CD4-positive, CD25-positive, alpha-beta regulatory T cell (primary cell): ENCODE data around the gene FMO2. TPM values are rescaled to one million over a fixed set of nuclear protein-coding genes. Genes with fewer than 3 reads are reported as not detected.
"Not testable (repeated sequence)": the region's sequence is repeated elsewhere in the genome, so short reads cannot be mapped to it uniquely, and the experiment has no call there.

Source experiments
- ATAC-seq, 2 donors: fragments of 150-1000 bp; cut with Tn5 transposase; one replicate each; pipeline ENCODE4 v1.10.0; 2021; ENCODE audit warnings: low read depth in 2 of 2, moderate number of reproducible peaks in 2 of 2, moderate library complexity in 1 of 2
- DNase-seq, 3 donors: peaks; one replicate each; pipeline versions ENCODE4 v3.0.0 to v3.0.0-alpha.2; 2012 to 2022; ENCODE audit warnings: mixed read lengths in 1 of 3
- H3K27ac ChIP-seq: one replicate; pipeline ENCODE4 v1.7.0; 2013; ENCODE audit warnings: mild to moderate bottlenecking, low read length; ENCODE audit not compliant: insufficient read depth, poor library complexity, severe bottlenecking
- H3K27me3 ChIP-seq: one replicate; pipeline ENCODE4 v1.7.0; 2013; ENCODE audit warnings: low read length; ENCODE audit not compliant: control insufficient read depth, insufficient read depth
- H3K36me3 ChIP-seq: one replicate; pipeline ENCODE4 v1.7.0; 2013; ENCODE audit warnings: mild to moderate bottlenecking, low read length, moderate library complexity; ENCODE audit not compliant: control insufficient read depth, insufficient read depth
- H3K4me1 ChIP-seq: 2 replicates; pipeline ENCODE4 v1.7.0; 2013; ENCODE audit warnings: mild to moderate bottlenecking, low read length; ENCODE audit not compliant: insufficient read depth, control insufficient read depth, poor library complexity, severe bottlenecking
- H3K4me3 ChIP-seq: one replicate; pipeline ENCODE4 v1.7.0; 2013; ENCODE audit warnings: low read depth, mild to moderate bottlenecking, low read length, moderate library complexity
- H3K9me3 ChIP-seq, 2 experiments: 1 replicate in 1 of 2; 2 replicates in 1 of 2; pipeline ENCODE4 v1.7.0; 2013; ENCODE audit warnings: low read length in 2 of 2, mild to moderate bottlenecking in 1 of 2, moderate library complexity in 1 of 2; ENCODE audit not compliant: control insufficient read depth in 2 of 2
- H3K27ac Mint-ChIP-seq, 3 donors: one replicate each; pipeline ENCODE4 v1.8.0; 2020 to 2022; ENCODE audit warnings: mild to moderate bottlenecking in 3 of 3, mixed read lengths in 3 of 3, moderate library complexity in 2 of 3
- H3K27me3 Mint-ChIP-seq: one replicate; pipeline ENCODE4 v1.8.0; 2022; ENCODE audit warnings: mild to moderate bottlenecking, mixed read lengths
- H3K36me3 Mint-ChIP-seq: one replicate; pipeline ENCODE4 v1.8.0; 2020; ENCODE audit warnings: mixed read lengths
- H3K4me1 Mint-ChIP-seq, 4 donors: one replicate each; pipeline ENCODE4 v1.8.0; 2020 to 2022; ENCODE audit warnings: mixed read lengths in 4 of 4, mild to moderate bottlenecking in 1 of 4
- H3K4me3 Mint-ChIP-seq, 4 donors: one replicate each; pipeline ENCODE4 v1.8.0; 2020 to 2022; ENCODE audit warnings: mild to moderate bottlenecking in 4 of 4, mixed read lengths in 4 of 4, moderate library complexity in 3 of 4
- H3K9me3 Mint-ChIP-seq, 7 donors: one replicate each; pipeline ENCODE4 v1.8.0; 2020 to 2022; ENCODE audit warnings: mixed read lengths in 7 of 7, mild to moderate bottlenecking in 3 of 7, moderate library complexity in 2 of 7
- polyA plus RNA-seq, 4 donors: library from polyadenylated mRNA; unstranded; fragments of 300-500 nt; fragmentation: Illumina TruSeq; gene quantifications; one replicate each; pipeline ENCODE4 v1.2.3, GENCODE V29; 2021
- total RNA-seq: library from RNA; stranded (reverse); gene quantifications from one replicate; pipeline ENCODE4 v1.2.3, GENCODE V29; 2022

The FMO2 gene
- total and polyA plus RNA-seq, 5 donors from 2014 or later: not detected

DNA sequence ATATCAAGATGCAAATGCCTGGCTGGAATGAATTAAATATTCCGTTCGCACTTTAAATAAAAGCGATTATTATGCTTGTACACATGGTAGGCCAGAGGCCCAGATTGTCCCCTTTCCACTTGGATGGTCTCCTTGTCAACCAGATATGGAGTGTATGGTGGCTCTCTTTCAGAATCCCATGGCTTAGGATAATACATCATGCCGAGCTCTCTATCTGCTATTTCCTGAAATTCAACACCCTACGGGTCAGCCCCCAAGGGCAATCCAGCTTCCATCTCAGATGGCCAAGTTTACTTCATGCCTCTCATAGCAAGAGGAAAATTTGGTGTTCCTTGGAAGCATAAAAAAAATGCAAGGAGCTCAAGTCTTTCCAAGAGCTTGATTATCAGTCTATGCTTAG, 37.8 kb downstream of the FMO2 start:
- H3K27ac ChIP-seq: no peak overlapping the region
- H3K9me3 ChIP-seq: no peaks in the 10 kb centered on the region
- H3K4me3 Mint-ChIP-seq: no peak overlapping the region
- no peaks in the 10 kb centered on the region for H3K27me3 ChIP-seq
- H3K4me1 Mint-ChIP-seq: no peaks in the 10 kb centered on the region
- no peak overlapping the region for H3K4me3 ChIP-seq
- no peaks in the 10 kb centered on the region for H3K36me3 ChIP-seq
- ATAC-seq (no peak), DNase-seq (no peak)
- H3K36me3 Mint-ChIP-seq: no peaks in the 10 kb centered on the region
- no peak overlapping the region for H3K27ac Mint-ChIP-seq
- H3K27me3 Mint-ChIP-seq: peaks cover 7% of the 10 kb centered on the region
- H3K9me3 Mint-ChIP-seq: peaks cover 0 to 1% (median 0%) of the 10 kb centered on the region in 7 donors
- H3K4me1 ChIP-seq: no peaks in the 10 kb centered on the region

DNA sequence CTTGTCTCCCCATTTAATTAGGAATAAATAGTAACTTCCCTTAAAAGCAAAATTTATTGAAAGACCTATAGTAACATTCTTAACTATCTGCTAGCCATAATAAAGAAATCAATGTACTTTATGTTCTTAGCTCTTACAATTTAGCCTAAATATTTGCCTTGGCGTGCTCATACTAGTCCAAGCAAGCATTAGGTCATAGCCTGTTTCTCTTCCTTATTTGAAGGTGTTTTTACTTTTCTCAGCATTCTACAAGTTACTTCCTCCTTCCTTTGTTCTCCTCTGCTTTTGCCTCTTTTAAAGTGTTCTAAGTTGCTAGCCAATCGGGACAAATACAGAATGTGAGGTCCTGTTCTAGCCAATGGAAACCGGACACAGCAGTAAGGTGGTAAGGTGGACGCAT, 39.2 kb downstream of the FMO2 start:
- not testable (repeated sequence) for H3K4me3 Mint-ChIP-seq, DNase-seq, H3K27ac Mint-ChIP-seq, H3K4me1 ChIP-seq, H3K4me1 Mint-ChIP-seq, H3K4me3 ChIP-seq, H3K27me3 ChIP-seq, H3K9me3 Mint-ChIP-seq, H3K36me3 Mint-ChIP-seq, H3K27ac ChIP-seq, H3K27me3 Mint-ChIP-seq, H3K36me3 ChIP-seq, ATAC-seq, H3K9me3 ChIP-seq

DNA sequence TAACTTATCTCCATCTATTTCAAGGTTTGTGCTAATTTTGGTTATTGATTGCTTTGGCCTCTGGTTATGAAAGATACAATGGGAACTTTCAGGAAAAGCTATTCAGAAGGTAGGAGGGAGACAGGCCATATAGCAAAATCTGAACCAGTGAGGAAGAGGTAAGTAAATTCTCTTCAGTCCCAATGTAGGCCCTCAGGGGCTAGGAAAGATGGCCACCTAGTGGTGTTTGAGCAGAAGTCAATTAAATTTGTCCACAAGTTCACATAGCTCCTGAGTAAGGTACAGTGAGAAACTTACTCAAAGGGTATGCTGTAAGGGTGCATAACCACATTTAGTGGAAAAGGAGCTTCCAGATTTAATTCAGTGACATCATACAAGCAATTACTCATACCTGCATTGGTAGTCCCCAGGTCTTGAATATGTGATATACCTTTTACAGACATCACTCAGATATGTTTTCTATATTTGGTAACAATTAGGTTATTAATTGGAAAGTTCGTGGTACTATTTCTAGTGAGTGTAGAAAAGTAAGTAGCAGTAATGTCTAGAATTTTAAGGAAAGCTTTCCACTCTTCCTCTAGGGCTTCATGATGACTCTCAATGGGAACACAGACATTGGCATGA, 41.8 kb downstream of the FMO2 start:
- Mint-ChIP-seq H3K4me3 (no peak overlapping the region), H3K27me3 (peaks cover 5% of the 10 kb centered on the region), H3K9me3 (no peaks in the 10 kb centered on the region), H3K4me1 (no peaks in the 10 kb centered on the region), H3K36me3 (no peaks in the 10 kb centered on the region), H3K27ac (no peak overlapping the region)
- DNase-seq (peak in 2 of 3 donors; percentile 9 to 51), ATAC-seq (no peak)
- Histone ChIP-seq H3K4me1 (no peaks in the 10 kb centered on the region), H3K36me3 (no peaks in the 10 kb centered on the region), H3K4me3 (no peak overlapping the region), H3K27me3 (peaks cover 5% of the 10 kb centered on the region), H3K9me3 (no peaks in the 10 kb centered on the region), H3K27ac (no peak overlapping the region)

DNA sequence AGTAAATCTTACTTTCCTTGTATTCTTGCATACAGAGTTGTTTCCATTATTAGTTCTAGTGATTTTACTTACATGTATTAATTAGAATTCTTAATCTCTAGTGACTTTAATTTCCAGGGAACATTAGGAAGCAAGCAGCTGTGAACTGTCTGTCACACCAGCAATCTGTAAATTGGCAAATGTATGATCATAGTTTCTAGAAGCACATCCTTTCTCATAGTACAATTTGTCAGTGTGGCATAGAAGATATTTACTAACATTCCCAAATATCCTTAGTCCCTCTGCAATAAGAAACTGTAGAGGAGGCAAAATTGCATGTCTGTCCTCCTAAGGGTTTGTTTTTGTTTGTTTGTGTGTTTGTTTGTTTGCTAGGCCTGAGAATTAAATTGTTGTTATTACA, 46.2 kb downstream of the FMO2 start:
- Histone ChIP-seq H3K4me3 (no peak overlapping the region), H3K27me3 (peaks cover 12% of the 10 kb centered on the region), H3K4me1 (no peaks in the 10 kb centered on the region), H3K27ac (no peak overlapping the region), H3K9me3 (no peaks in the 10 kb centered on the region), H3K36me3 (no peaks in the 10 kb centered on the region)
- H3K27ac Mint-ChIP-seq: no peak overlapping the region
- DNase-seq (no peak), ATAC-seq (no peak)
- H3K9me3 Mint-ChIP-seq: peaks cover 0 to 7% (median 1%) of the 10 kb centered on the region in 7 donors
- H3K4me3 Mint-ChIP-seq: no peak overlapping the region
- H3K4me1 Mint-ChIP-seq: no peaks in the 10 kb centered on the region
- H3K27me3 Mint-ChIP-seq: peaks cover 9% of the 10 kb centered on the region
- no peaks in the 10 kb centered on the region for H3K36me3 Mint-ChIP-seq

DNA sequence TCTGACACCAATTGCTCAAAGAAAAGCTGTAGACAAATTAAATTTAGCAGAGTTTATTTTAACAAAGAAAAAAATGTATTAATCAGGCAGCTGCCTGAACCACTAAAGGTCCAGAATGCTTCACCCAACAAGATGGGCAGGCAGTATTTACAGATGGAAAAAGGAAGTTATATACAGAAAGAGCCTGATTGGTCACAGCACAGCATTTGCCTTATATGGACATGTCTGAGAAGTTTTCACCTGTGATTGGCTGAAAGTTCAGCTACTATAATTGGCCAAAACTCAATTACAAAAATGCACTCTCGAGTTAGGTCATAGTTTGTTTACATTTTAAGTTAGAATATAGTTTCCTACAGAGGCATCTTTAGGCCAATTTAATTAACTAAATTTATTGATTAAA, 48.1 kb downstream of the FMO2 start:
- Mint-ChIP-seq H3K36me3 (no peaks in the 10 kb centered on the region), H3K4me3 (no peak overlapping the region), H3K9me3 (peaks cover 0 to 9% (median 1%) of the 10 kb centered on the region in 7 donors), H3K27ac (no peak overlapping the region), H3K27me3 (peaks cover 9% of the 10 kb centered on the region), H3K4me1 (no peaks in the 10 kb centered on the region)
- no peaks in the 10 kb centered on the region for H3K36me3 ChIP-seq
- ATAC-seq (no peak), DNase-seq (no peak)
- H3K9me3 ChIP-seq: no peaks in the 10 kb centered on the region
- H3K27ac ChIP-seq: no peak overlapping the region
- H3K27me3 ChIP-seq: peaks cover 12% of the 10 kb centered on the region
- H3K4me3 ChIP-seq: no peak overlapping the region
- no peaks in the 10 kb centered on the region for H3K4me1 ChIP-seq

DNA sequence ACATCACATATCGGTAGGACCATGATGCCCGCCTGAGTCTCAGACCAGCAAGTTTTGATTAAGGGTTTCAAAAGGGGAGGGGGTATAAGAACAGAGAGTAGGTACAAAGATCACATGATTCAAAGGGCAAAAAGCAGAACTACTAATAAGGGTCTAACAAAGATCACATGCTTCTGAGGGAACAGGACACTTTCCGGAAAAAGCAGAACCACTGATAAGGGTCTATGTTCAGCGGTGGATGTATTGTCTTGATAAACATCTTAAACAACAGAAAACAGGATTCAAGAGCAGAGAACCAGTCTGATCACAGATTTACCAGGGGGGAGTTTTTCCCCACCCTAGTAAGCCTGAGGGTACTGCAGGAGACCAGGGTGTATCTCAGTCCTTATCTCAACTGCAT, 51.1 kb downstream of the FMO2 start:
- not testable (repeated sequence) for ATAC-seq, H3K27ac ChIP-seq, DNase-seq, H3K9me3 ChIP-seq, H3K27ac Mint-ChIP-seq, H3K36me3 ChIP-seq, H3K27me3 ChIP-seq, H3K4me1 ChIP-seq, H3K36me3 Mint-ChIP-seq, H3K4me3 ChIP-seq, H3K4me3 Mint-ChIP-seq, H3K4me1 Mint-ChIP-seq
- peaks cover 1 to 11% (median 8%) of the 10 kb centered on the region in 7 donors for H3K9me3 Mint-ChIP-seq
- H3K27me3 Mint-ChIP-seq: peaks cover 13% of the 10 kb centered on the region

DNA sequence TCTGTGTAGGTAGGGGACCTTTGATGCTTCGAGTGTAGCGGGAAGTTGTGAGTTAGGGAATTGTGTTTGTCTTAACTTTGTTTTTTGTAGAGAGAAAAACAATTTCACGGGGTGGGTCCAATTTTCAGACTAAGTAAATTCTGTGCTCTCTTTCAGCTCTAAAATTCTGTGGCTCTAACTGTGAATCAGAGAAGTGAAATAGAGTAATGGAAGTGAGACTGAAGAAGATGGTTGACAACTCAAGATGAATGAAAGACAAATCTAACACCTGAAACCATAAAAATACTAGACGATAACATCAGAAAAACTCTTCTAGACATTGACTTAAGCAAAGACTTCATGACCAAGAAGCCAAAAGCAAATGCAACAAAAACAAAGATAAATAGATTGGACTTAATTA, 58.8 kb downstream of the FMO2 start:
- peaks cover 2% of the 10 kb centered on the region for H3K27me3 ChIP-seq
- ATAC-seq: no peak
- Mint-ChIP-seq H3K4me1 (no peaks in the 10 kb centered on the region), H3K9me3 (peaks cover 0 to 6% (median 0%) of the 10 kb centered on the region in 7 donors), H3K27me3 (peaks cover 22% of the 10 kb centered on the region), H3K27ac (no peak overlapping the region), H3K4me3 (no peak overlapping the region), H3K36me3 (no peaks in the 10 kb centered on the region)
- H3K4me1 ChIP-seq: no peaks in the 10 kb centered on the region
- H3K4me3 ChIP-seq: no peak overlapping the region
- no peak overlapping the region for H3K27ac ChIP-seq
- no peaks in the 10 kb centered on the region for H3K36me3 ChIP-seq
- no peak for DNase-seq
- H3K9me3 ChIP-seq: no peaks in the 10 kb centered on the region

DNA sequence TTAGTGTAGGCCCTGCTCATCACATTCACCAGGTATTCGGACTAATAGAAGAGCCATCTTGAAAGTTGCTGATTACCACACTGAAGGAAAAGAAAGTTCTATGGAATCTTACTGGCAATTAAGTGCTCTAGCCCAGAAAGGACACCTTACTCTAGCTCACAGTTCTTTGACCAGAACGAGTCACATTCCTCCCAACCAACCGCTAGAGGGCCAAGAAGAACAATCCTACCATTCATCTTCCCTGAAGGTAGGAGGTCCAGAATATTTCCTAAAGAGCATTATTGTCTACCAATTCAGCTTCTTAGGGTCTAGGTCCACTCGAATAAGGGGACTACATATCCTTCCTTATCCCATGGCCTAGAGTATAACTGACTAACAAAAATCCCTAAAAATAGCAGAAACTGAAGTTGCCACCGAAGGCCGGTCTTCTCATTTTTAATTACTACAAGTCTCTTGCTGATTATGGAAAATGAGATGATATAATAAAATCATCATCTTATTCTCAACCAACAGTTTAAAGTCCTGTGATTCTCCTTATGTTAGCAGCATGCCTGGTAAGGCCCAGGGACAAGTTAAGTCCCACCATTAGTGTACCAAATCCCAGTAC, 60.5 kb downstream of the FMO2 start:
- Histone ChIP-seq H3K4me1 (no peaks in the 10 kb centered on the region), H3K9me3 (no peaks in the 10 kb centered on the region), H3K36me3 (no peaks in the 10 kb centered on the region), H3K27ac (no peak overlapping the region), H3K27me3 (peaks cover 9% of the 10 kb centered on the region), H3K4me3 (no peak overlapping the region)
- Mint-ChIP-seq H3K27me3 (peaks cover 24% of the 10 kb centered on the region), H3K36me3 (no peaks in the 10 kb centered on the region), H3K9me3 (peaks cover 0 to 5% (median 0%) of the 10 kb centered on the region in 7 donors), H3K4me3 (no peak overlapping the region), H3K4me1 (no peaks in the 10 kb centered on the region), H3K27ac (no peak overlapping the region)
- DNase-seq (peak in 2 of 3 donors; percentile 13 to 23), ATAC-seq (peak in 1 of 2 donors; percentile 52)
